Right lobe of liver (tissue), 6 donors: ENCODE results near the gene AKAP11. TPM values are rescaled to one million over a fixed set of nuclear protein-coding genes. Genes with fewer than 3 reads are reported as not detected.

Experiments used
- ATAC-seq, 4 donors: fragments of 200-7000 bp; cut with Tn5 transposase; one replicate each; pipeline ENCODE4 v1.9.1; 2020; ENCODE audit warnings: mild to moderate bottlenecking in 4 of 4, moderate library complexity in 4 of 4
- DNase-seq, 3 donors: peaks; one replicate each; pipeline ENCODE4 v3.0.0-alpha.2; 2020
- H3K27ac ChIP-seq, 3 donors: fragments of 200-600 bp; one replicate each; pipeline ENCODE4 v1.8.0; 2022
- H3K27me3 ChIP-seq, 2 donors: fragments of 200-600 bp; one replicate each; pipeline ENCODE4 v1.8.0; 2022
- H3K36me3 ChIP-seq, 4 donors: fragments of 200-600 bp; sonication (generic) in 1 of 4; one replicate each; pipeline versions ENCODE4 v1.5.1 to v1.8.0; 2017 to 2022; ENCODE audit warnings: control low read depth in 1 of 4
- H3K4me1 ChIP-seq, 4 donors: fragments of 200-600 bp; sonication (generic) in 1 of 4; one replicate each; pipeline versions ENCODE4 v1.5.1 to v1.8.0; 2017 to 2022; ENCODE audit warnings: control low read depth in 1 of 4
- H3K4me3 ChIP-seq, 3 donors: fragments of 200-600 bp; one replicate each; pipeline ENCODE4 v1.8.0; 2022
- H3K9me3 ChIP-seq, 4 donors: fragments of 200-600 bp; sonication (generic) in 1 of 4; one replicate each; pipeline versions ENCODE4 v1.5.1 to v1.8.0; 2017 to 2022; ENCODE audit warnings: control low read depth in 1 of 4
- POLR2A ChIP-seq: fragments of 450-650 bp; IDR thresholded peaks from one replicate; pipeline ENCODE4 v1.6.1; 2017; ENCODE audit warnings: antibody characterized with exemption, mild to moderate bottlenecking
- WGBS: methylation state at CpG from one replicate; pipeline ENCODE4 v1.1.6; 2018; ENCODE audit warnings: low coverage, low lambda C conversion rate; ENCODE audit not compliant: insufficient coverage; ENCODE audit errors: missing lambda C conversion rate; 5-methylcytosine and 5-hydroxymethylcytosine counted together
- intact Hi-C, 2 donors: fragments of 100-400 bp; cut with DNase I; formaldehyde crosslinking; loops; one replicate each; pipeline versions ENCODE4 v1.11.2 to v1.14.1; 2022
- total RNA-seq, 6 experiments: library from RNA; depleted of rRNA in 2 of 6; stranded (reverse); fragments of >200 nt in 2 of 6; fragmentation: NEBNext Ultra II Directional in 3 of 6; extraction: Animal tissue kit (Norgen Biotek cat#: 25700) in 3 of 6; gene quantifications; one replicate each; pipeline versions ENCODE4 v1.1.0 to v1.2.4, GENCODE V29; 2016 to 2023
- TF ChIP-seq, protein P1 (sequence below), 4 donors: fragments of 200-600 bp in 3 of 4; fragments of 450-650 bp in 1 of 4; IDR thresholded peaks; one replicate each; pipeline versions ENCODE4 v1.5.1 to v1.8.0; 2016 to 2022; ENCODE audit warnings: antibody characterized with exemption in 4 of 4, mild to moderate bottlenecking in 2 of 4
- donor health status: DM: no; HTN: yes; CAD: no.
- donor health status: DM: no; HTN: no; CAD: no.
- donor health status: DM: no; HTN: no; CAD: no.
- donor health status: DM: no; HTN: yes; CAD: no.
- donor health status: DM: no; HTN: yes; CAD: no.

AKAP11 gene
- total RNA-seq, 6 experiments from 2014 or later: 8.5 to 13.8 (median 12.1) TPM

DNA sequence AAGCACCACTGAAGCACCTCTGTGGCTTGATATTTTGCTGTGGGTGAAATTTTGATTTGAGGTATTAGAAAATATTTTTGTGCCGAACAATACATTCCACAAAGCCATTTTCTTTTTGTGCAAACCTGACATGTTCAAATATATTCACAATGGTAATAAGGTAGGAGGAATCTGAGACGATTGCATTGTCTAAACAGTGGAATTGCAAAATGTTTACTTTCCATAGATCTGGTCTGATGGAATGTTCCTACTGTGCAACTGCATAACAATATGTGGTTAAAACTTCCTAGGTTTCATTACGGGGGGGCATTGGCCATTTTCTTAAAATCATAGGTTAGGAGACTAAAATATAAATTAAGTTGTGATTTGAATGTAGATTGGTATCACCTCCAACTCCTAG lies 42.7 kb upstream of the AKAP11 start:
- WGBS: 44% methylated on average over 3 of the region's 3 CpGs
- TF ChIP-seq POLR2A: no peak
- TF ChIP-seq, protein P1, sequence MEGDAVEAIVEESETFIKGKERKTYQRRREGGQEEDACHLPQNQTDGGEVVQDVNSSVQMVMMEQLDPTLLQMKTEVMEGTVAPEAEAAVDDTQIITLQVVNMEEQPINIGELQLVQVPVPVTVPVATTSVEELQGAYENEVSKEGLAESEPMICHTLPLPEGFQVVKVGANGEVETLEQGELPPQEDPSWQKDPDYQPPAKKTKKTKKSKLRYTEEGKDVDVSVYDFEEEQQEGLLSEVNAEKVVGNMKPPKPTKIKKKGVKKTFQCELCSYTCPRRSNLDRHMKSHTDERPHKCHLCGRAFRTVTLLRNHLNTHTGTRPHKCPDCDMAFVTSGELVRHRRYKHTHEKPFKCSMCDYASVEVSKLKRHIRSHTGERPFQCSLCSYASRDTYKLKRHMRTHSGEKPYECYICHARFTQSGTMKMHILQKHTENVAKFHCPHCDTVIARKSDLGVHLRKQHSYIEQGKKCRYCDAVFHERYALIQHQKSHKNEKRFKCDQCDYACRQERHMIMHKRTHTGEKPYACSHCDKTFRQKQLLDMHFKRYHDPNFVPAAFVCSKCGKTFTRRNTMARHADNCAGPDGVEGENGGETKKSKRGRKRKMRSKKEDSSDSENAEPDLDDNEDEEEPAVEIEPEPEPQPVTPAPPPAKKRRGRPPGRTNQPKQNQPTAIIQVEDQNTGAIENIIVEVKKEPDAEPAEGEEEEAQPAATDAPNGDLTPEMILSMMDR (IDR thresholded peaks at IDR 0.05): no peak
- Histone ChIP-seq H3K4me3 (no peak overlapping the region), H3K9me3 (no peaks in the 10 kb centered on the region), H3K27me3 (no peaks in the 10 kb centered on the region), H3K36me3 (no peaks in the 10 kb centered on the region), H3K4me1 (no peaks in the 10 kb centered on the region), H3K27ac (no peak overlapping the region)
- DNase-seq (no peak), ATAC-seq (no peak)
- intact Hi-C loops: no loop called here

DNA sequence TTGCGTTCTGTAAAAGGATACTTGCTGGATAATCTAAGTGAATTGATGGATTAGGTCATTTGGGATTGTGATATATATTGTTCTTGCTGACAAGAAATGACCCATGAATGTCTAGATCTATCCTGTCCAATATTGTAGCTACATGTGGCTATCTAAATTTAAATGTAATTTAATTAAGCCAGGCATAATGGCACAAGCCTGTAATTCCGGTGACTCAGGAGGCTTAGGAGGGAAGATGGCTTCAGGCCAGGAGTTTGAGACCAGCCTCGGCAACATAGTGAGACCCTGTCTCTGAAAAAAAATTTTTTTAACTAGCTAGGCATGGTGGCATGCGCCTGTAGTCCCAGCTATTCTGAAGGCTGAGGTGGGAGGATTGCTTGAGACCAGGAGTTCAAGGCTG lies 39.3 kb upstream of the AKAP11 start:
- 97% methylated on average over 4 of the region's 4 CpGs for WGBS
- ATAC-seq (no peak), DNase-seq (no peak)
- Histone ChIP-seq H3K36me3 (no peaks in the 10 kb centered on the region), H3K27me3 (no peaks in the 10 kb centered on the region), H3K4me3 (no peak overlapping the region), H3K4me1 (no peaks in the 10 kb centered on the region), H3K27ac (no peak overlapping the region), H3K9me3 (no peaks in the 10 kb centered on the region)
- intact Hi-C loops: no loop called here
- TF ChIP-seq POLR2A: no peak
- TF ChIP-seq, protein P1 (IDR thresholded peaks at IDR 0.05): no peak

DNA sequence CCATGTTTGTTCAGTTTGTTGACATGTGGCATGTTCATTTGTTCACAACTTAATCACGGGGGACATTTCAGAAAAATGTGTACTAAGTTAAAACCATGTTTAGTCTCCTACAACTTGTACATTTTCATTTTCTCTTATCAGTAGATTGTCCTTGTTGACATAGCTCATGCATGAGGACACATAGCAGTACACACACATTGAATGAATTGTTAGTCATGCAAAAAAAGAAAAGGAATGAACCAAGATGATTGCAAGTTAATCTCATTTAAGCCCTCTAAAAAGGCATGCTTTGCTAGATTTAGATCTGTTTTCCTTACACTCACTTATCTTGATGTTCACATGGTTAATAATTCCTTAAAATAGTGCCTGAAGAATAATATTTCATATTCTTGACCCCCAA lies 38.2 kb upstream of the AKAP11 start:
- no peaks in the 10 kb centered on the region for H3K36me3 ChIP-seq
- ATAC-seq: no peak
- TF ChIP-seq POLR2A: no peak
- TF ChIP-seq, protein P1 (IDR thresholded peaks at IDR 0.05): no peak
- no peak overlapping the region for H3K27ac ChIP-seq
- no peak overlapping the region for H3K4me3 ChIP-seq
- H3K9me3 ChIP-seq: no peaks in the 10 kb centered on the region
- no peaks in the 10 kb centered on the region for H3K27me3 ChIP-seq
- intact Hi-C loops: no loop called here
- H3K4me1 ChIP-seq: no peaks in the 10 kb centered on the region
- no peak for DNase-seq
- WGBS: 36% methylated on average over 1 of the region's 1 CpG

DNA sequence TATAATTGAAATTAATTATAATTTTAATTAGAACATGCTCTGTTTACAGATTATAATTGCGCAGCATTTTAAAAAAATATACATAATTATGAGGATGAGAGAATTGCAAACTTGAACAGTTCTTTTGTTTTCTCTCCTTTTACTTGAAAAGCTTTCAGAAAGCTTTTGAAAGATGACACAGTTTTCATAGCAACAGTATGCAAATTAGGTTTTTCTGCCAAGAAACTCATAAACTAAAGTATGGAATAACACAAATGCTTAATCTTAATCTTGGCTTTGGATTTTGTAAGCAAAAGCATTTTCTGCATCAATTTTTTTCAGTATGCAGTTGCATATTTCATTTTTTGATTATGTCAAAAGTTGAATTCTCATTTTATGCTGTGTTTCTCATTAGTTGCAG lies 32.8 kb upstream of the AKAP11 start:
- no peak for TF ChIP-seq POLR2A
- TF ChIP-seq, protein P1 (IDR thresholded peaks at IDR 0.05): no peak
- Histone ChIP-seq H3K36me3 (no peaks in the 10 kb centered on the region), H3K9me3 (no peaks in the 10 kb centered on the region), H3K27me3 (no peaks in the 10 kb centered on the region), H3K4me3 (no peak overlapping the region), H3K4me1 (no peaks in the 10 kb centered on the region), H3K27ac (no peak overlapping the region)
- no peak for ATAC-seq
- intact Hi-C loops: no loop called here
- WGBS: 92% methylated on average over 1 of the region's 1 CpG
- no peak for DNase-seq

DNA sequence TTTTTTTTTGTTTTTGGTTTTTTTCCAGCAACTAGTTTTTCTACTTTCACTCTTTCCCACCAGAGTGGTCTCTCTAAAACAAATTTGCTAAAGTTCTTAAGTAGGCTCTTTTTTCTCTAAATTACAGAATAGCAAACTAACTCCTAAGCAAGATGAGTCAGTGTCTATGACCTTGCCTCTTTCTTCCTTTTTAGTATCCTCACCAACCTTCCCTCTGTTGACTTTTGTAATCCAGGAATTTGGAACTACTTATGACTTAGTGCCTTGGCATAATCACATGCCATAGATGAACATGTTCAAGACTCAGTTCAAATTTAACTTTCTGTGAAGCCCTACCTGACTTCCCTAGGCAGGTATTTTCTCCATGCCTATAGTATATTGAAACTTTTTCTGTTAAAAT lies 32.3 kb upstream of the AKAP11 start:
- no peak overlapping the region for H3K4me3 ChIP-seq
- no peaks in the 10 kb centered on the region for H3K4me1 ChIP-seq
- DNase-seq (no peak), ATAC-seq (no peak)
- no peaks in the 10 kb centered on the region for H3K9me3 ChIP-seq
- no peak overlapping the region for H3K27ac ChIP-seq
- H3K27me3 ChIP-seq: no peaks in the 10 kb centered on the region
- no peak for TF ChIP-seq POLR2A
- TF ChIP-seq, protein P1 (IDR thresholded peaks at IDR 0.05): no peak
- intact Hi-C loops: no loop called here
- no peaks in the 10 kb centered on the region for H3K36me3 ChIP-seq
